ENCODE data around the gene KRAS. TPM values are rescaled to one million over a fixed set of nuclear protein-coding genes. Genes with fewer than 3 reads are reported as not detected.

KRAS gene
- total and polyA plus RNA-seq, 4 donors = 6.2 to 33.0 (median 14.1) TPM

DNA sequence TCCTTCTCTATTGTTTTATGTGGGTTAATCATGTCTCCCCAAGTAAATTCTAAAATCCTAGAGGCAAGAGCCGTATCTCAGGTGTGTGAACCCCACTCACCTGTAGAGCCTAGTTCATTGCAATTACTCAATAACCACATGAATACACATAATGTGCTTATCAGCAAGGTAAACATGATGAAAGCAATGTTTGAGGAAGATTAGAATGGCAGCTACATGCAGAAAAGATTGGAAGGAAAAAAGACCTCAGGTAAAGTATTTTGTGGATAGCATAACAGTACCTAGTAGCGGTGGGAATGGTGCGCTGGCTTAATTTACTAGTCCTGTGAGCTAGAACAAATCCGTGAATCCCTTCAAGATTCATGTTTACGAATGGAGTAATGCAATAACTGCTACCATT is 5.3 kb upstream of the KRAS start:
- Histone ChIP-seq H3K27me3 (ENCODE audit: control insufficient read depth in 4 of 4, insufficient read depth in 4 of 4, low read length in 3 of 4) (no peaks in the 10 kb centered on the region), H3K4me3 (ENCODE audit: low read depth in 1 of 3, low read length in 3 of 3) (no peak overlapping the region), H3K27ac (ENCODE audit: low read depth in 1 of 2, low read length in 2 of 2) (peak overlapping the region in 1 of 2 donors; percentile 60), H3K36me3 (ENCODE audit: control insufficient read depth in 4 of 4, insufficient read depth in 3 of 4, low read depth in 1 of 4, low read length in 3 of 4) (no peaks in the 10 kb centered on the region), H3K9me3 (ENCODE audit: control insufficient read depth in 4 of 4, low read length in 3 of 4) (no peaks in the 10 kb centered on the region), H3K4me1 (ENCODE audit: control insufficient read depth in 4 of 4, insufficient read depth in 4 of 4, low read length in 3 of 4) (peaks cover 4 to 24% (median 15%) of the 10 kb centered on the region in 4 donors), H3K9ac (ENCODE audit: low read depth in 1 of 2, low read length in 2 of 2) (no peak overlapping the region)
- no peak for DNase-seq (ENCODE audit: low spot score)
- 30% methylated on average over 5 of the region's 5 CpGs for WGBS
- TF ChIP-seq FOXA2 (IDR thresholded peaks at IDR 0.05) (peak; percentile 97), NR2F2 (IDR thresholded peaks at IDR 0.05) (no peak), TAF1 (conservative IDR thresholded peaks at IDR 0.05) (no peak), FOXA1 (IDR thresholded peaks at IDR 0.05) (peak; percentile 99), ZBTB33 (IDR thresholded peaks at IDR 0.05) (peak; percentile 46), SP1 (IDR thresholded peaks at IDR 0.05) (peak; percentile 70), JUND (IDR thresholded peaks at IDR 0.05) (peak in 1 of 2 donors; percentile 57), EGR1 (IDR thresholded peaks at IDR 0.05; ENCODE audit: low read depth in 2 of 2) (peak in 1 of 2 donors; percentile 69), HNF4A (conservative IDR thresholded peaks at IDR 0.05) (peak; percentile 56 to 74), GABPA (IDR thresholded peaks at IDR 0.05 in 1 of 2, conservative IDR thresholded peaks at IDR 0.05 in 1 of 2) (peak in 1 of 2 donors; percentile 41), RXRA (IDR thresholded peaks at IDR 0.05) (peak; percentile 87 to 94), HNF4G (IDR thresholded peaks at IDR 0.05) (peak; percentile 11), RAD21 (IDR thresholded peaks at IDR 0.05) (peak; percentile 58 to 59), CTCF (IDR thresholded peaks at IDR 0.05; ENCODE audit: low read depth, low read length, missing input control) (no peak), YY1 (IDR thresholded peaks at IDR 0.05) (peak; percentile 94)
- TF ChIP-seq, protein P1, sequence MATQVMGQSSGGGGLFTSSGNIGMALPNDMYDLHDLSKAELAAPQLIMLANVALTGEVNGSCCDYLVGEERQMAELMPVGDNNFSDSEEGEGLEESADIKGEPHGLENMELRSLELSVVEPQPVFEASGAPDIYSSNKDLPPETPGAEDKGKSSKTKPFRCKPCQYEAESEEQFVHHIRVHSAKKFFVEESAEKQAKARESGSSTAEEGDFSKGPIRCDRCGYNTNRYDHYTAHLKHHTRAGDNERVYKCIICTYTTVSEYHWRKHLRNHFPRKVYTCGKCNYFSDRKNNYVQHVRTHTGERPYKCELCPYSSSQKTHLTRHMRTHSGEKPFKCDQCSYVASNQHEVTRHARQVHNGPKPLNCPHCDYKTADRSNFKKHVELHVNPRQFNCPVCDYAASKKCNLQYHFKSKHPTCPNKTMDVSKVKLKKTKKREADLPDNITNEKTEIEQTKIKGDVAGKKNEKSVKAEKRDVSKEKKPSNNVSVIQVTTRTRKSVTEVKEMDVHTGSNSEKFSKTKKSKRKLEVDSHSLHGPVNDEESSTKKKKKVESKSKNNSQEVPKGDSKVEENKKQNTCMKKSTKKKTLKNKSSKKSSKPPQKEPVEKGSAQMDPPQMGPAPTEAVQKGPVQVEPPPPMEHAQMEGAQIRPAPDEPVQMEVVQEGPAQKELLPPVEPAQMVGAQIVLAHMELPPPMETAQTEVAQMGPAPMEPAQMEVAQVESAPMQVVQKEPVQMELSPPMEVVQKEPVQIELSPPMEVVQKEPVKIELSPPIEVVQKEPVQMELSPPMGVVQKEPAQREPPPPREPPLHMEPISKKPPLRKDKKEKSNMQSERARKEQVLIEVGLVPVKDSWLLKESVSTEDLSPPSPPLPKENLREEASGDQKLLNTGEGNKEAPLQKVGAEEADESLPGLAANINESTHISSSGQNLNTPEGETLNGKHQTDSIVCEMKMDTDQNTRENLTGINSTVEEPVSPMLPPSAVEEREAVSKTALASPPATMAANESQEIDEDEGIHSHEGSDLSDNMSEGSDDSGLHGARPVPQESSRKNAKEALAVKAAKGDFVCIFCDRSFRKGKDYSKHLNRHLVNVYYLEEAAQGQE (IDR thresholded peaks at IDR 0.05) = peak; percentile 65
- TF ChIP-seq, protein P2, sequence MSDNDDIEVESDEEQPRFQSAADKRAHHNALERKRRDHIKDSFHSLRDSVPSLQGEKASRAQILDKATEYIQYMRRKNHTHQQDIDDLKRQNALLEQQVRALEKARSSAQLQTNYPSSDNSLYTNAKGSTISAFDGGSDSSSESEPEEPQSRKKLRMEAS (IDR thresholded peaks at IDR 0.05) = peak; percentile 71
- TF ChIP-seq, protein P3, sequence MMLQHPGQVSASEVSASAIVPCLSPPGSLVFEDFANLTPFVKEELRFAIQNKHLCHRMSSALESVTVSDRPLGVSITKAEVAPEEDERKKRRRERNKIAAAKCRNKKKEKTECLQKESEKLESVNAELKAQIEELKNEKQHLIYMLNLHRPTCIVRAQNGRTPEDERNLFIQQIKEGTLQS (IDR thresholded peaks at IDR 0.05) = peak; percentile 70

Data from liver (tissue), 9 donors.